Activated T-cell treated with anti-CD3 and anti-CD28 coated beads for 48 hours (primary cell): ENCODE measurements around the gene PIM3.
A peak's percentile ranks its signal among the peaks of the same experiment; 100 is the strongest.

Source experiments
- DNase-seq: peaks from one replicate; pipeline ENCODE4 v3.0.0-alpha.2; 2020; ENCODE audit warnings: low read depth

PIM3 gene

DNA sequence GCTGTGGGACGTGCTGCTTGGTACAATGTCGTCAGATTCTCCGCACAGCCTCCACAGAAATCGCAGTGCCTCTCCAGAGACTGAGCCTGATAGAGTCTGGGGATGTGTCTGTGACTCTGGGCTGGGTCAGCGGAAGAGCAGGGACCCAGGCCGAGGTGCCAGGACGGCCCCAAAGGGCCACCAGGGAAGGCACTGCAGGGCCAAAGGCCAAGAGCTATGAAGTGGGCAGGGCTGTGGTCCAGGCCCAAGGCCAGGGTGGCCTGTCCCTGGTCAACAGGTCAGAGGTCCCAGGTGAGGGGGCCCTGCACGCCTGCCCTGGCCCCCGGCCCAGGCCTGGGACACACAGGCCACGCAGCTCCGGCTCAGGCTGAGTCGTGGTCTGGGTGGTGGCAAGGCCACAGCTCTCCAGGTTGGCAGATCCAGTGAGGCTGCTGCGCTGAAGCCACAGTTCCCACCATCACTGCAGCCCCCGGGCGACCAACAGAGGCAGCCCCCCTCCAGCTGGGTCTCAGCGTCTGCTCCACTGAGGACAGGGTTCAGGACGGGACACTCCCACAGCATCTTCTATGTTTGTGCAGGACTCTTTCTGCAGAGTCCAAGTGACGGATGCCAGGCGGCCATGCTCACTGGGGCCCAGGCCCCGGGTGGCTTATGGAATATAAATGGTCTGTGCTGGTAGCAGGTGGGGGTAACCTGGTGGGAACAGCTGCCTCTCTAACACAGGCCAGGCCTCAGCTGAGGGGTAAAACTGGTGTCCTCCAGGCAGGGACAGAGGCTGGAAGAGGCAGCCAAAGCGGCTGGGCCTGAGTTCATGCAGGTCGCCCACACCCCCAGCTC, 4.8 kb upstream of the PIM3 start:
- no peak for DNase-seq

DNA sequence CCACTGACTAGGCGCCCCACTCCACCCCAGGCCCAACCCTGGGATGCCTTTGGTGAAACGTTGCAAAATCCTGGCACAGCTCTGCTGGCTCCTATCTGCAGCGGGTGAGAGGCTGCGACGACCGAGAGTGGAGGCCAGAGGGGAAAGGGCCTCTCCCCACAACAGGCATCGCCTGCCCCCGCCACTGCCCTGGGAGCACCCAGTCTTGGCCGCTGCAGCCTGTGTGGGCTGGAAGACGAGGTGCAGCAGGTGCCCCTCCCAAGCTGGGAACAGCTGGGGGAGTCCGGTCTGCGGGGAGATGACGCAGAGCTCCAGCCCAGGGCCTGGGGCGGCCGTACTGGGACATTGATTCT, 4.2 kb upstream of the PIM3 start:
- DNase-seq: no peak

DNA sequence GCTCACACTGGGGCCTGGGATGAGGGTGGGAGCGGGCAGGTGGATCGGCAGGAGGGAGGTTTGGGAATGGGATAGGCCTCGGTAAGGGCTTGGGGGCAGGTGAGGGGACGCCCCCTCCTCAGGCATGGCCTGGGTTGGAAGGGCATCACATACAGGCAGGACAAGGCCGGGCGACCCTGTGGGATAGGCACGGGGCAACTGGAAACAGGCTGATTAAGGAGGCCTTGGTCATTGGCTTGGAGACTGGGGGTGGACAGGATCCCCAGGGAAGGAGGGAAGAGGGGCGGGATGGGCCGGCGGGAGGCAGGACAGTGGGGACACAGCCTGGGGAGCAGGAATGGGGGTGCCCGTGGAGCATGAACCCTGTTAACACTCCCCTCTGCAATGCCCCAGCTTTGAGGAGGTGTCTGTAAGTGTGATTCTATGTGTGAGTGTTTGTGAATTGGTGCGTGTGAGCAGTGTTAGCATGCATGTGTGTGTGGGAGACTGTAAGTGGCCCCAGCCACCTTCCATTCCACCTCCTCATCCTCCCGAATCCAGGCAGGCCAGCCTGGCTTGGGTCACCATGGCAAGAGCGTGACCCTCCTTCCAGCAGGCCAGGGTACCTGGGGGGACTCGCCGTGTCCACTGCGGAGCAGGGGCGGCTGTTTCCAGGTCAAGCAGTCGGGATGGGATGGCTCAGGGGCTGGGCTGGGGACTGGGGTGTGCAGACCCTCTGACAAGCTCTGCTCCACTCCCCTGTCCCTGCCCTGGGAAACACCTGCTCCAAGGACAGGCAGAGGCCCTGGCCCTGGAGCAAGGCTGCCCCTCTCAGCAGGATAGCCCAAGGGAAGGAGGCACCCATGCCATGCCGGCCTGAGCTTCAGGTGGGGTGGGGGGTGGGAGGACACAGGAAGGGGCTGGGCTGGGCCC, 3.4 kb upstream of the PIM3 start:
- DNase-seq: no peak

DNA sequence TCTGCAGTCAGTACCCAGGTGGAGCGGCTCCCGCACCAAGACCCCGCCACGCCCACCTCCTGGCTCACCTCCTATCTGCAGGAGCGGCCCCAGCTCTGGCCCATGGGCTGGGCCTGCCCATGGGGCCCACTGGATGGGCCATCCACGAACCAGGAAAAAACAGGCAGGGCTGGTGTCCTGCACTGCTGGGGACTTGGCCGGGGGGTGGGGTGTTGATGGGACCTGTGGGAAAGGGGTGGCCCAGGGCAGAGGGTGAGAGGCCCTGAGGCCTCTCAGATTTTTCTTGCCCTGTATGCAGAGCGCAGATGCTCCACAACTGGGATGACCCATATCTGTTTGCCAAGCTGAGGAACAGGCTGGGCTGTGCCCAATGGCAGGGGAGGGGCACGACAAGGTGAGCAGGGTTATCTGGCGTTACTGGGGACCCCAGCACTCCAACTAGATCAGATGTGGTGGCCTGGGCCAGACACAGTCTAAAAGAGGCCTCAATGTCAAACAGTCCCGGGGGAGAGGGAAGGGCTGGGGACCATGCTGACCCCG, 2.7 kb upstream of the PIM3 start:
- DNase-seq: no peak

DNA sequence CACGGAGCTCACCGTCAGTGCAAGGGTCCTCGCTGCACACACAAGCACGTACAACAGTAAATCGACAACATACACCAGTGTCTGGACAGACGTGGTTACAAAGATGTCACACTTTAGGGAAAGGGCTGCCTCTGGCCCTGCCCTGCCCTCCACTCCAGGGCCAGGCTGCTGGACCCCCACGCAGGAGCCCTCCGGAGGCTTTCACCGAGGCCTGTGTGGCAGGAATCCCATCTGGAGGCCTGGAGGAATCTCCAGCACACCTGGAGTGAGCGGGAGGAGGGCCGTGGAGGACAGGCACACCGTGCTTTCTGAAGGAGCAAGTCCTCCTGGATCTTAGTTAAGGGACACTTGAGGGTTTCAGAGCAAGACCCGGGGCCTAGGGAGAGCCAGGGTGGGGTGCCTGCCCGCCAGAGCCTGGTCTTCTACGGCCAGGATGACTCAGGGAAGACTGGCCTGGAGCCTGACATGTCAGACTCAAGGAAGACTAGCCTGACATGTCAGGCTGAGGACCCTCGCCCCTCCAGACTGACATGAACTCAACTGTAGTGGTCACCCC, 2.1 kb upstream of the PIM3 start:
- DNase-seq: no peak

DNA sequence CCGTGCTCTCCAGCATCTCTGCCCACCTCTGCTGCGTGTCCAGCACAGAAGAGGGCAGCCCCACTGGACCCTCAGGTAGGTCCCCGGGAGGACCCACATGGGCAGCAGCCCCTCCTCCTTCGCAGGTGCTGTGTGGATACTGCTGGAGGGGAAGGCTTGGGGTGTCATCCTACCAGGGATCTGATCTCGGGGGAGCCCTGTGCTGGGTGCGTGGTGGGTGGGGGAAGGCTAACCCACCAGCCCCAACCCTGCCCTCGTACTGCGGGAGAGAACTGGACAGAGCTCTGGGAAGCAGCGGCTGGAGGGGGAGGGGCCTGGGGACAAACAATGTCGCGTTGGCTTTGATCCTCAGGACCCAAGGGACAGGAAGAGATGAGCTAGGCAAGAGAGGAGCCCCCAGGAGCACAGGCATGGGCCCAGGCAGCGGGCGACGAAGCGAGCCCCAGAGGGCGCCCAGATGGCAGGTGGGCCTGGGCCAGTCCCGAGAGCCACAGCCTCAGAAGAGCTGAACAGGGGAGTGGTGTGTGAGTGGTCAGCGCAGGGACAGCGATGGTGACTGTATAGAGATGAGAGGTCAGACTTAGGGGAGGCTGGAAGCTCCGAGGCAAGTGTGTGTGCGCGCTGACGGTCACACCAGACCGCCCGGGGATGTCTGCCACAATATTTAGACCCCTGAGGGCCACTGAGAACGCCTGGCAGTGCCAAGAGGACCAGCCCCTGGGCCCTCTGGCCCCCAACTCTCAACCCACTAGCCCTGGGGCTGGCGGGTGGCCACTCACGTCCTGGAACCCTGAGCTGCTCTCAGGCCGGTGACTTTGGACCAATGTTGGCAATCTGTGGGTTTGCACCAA, 1.4 kb upstream of the PIM3 start:
- DNase-seq: no peak

DNA sequence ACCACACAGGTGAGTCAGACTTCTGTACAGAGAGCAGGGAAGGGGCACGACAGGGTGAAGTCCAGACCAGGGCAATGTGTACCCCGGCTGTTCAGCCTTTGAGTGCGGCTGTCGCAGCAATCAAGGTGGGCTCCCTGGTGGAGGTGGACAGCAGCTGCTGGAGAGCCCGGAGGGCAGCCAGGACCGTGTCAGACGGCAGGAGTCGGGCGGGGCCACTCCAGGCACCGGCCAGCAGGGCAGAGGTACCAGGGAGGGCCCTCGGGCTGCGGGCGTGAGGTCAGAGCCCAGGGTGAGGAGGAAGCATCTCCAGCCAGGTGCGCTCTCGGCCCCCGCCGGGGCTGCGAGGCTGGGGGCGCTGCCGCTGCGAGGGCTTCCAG, 802 bp upstream of the PIM3 start:
- no peak for DNase-seq

DNA sequence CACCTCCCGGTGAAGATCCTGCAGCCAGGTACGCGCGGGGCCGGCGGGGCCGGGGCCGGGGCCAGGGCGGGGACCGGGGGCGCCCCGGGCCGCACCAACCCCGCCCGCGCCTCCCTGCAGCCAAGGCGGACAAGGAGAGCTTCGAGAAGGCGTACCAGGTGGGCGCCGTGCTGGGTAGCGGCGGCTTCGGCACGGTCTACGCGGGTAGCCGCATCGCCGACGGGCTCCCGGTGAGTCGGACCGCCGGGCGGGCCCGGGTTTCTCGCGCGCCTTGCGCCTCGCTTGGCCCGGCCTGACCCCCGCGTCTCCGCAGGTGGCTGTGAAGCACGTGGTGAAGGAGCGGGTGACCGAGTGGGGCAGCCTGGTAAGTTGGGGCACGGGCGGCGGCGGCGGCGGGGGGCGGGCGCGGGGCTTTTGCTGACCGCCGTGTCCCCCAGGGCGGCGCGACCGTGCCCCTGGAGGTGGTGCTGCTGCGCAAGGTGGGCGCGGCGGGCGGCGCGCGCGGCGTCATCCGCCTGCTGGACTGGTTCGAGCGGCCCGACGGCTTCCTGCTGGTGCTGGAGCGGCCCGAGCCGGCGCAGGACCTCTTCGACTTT, 531 bp downstream of the PIM3 start:
- peak; percentile 46 for DNase-seq

DNA sequence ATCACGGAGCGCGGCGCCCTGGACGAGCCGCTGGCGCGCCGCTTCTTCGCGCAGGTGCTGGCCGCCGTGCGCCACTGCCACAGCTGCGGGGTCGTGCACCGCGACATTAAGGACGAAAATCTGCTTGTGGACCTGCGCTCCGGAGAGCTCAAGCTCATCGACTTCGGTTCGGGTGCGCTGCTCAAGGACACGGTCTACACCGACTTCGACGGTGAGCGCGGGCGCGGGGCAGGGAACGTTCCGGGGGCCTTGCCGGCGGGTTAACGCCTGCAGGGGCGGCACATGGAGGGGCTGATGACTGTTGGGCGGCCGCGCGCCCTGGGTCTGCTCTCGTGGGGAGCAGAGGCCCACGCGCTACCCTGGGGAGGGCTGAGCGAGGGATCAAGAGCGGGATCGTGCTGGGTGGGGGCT, 1.0 kb downstream of the PIM3 start:
- no peak for DNase-seq

DNA sequence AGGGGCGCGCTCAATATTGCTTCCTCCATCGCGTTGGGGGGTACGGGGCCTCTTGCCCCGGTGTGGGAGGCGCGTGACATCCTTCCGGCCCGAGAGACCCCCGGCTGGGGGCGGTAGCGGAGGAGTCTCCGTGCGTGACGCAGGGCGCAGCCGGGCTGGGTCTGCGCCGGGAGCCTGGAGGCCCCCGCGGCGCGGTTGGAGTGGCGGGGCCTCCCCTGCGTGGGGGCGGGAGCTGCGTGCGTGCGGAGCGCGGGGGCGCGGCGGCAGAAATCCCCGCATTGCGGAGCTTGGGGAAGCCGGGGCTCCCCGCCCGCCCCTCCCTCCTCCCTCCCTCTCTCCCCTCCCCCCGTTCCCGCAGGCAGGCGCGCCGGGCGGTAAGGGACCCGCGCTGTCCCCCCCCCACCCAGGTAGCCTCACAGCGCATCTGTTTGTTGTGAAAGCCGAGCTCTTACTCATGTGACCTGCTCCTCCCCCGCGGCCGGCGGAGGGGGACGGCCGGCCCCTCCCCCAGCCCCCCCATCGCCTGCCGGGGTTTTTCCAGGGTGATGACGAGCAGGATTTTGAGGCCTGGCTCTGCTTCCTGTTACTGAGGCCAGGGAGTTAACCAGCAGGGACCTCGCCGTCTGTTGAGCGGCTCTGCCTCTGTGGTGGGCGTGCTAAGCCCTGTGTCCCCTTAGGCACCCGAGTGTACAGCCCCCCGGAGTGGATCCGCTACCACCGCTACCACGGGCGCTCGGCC, 1.6 kb downstream of the PIM3 start:
- DNase-seq: peak; percentile 85

DNA sequence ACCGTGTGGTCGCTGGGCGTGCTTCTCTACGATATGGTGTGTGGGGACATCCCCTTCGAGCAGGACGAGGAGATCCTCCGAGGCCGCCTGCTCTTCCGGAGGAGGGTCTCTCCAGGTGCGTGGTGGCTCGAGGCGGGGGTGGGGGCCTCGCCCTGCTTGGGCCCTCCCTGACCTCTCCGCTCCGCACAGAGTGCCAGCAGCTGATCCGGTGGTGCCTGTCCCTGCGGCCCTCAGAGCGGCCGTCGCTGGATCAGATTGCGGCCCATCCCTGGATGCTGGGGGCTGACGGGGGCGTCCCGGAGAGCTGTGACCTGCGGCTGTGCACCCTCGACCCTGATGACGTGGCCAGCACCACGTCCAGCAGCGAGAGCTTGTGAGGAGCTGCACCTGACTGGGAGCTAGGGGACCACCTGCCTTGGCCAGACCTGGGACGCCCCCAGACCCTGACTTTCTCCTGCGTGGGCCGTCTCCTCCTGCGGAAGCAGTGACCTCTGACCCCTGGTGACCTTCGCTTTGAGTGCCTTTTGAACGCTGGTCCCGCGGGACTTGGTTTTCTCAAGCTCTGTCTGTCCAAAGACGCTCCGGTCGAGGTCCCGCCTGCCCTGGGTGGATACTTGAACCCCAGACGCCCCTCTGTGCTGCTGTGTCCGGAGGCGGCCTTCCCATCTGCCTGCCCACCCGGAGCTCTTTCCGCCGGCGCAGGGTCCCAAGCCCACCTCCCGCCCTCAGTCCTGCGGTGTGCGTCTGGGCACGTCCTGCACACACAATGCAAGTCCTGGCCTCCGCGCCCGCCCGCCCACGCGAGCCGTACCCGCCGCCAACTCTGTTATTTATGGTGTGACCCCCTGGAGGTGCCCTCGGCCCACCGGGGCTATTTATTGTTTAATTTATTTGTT, 2.4 kb downstream of the PIM3 start:
- no peak for DNase-seq

DNA sequence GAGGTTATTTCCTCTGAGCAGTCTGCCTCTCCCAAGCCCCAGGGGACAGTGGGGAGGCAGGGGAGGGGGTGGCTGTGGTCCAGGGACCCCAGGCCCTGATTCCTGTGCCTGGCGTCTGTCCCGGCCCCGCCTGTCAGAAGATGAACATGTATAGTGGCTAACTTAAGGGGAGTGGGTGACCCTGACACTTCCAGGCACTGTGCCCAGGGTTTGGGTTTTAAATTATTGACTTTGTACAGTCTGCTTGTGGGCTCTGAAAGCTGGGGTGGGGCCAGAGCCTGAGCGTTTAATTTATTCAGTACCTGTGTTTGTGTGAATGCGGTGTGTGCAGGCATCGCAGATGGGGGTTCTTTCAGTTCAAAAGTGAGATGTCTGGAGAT, 3.1 kb downstream of the PIM3 start:
- DNase-seq: no peak

DNA sequence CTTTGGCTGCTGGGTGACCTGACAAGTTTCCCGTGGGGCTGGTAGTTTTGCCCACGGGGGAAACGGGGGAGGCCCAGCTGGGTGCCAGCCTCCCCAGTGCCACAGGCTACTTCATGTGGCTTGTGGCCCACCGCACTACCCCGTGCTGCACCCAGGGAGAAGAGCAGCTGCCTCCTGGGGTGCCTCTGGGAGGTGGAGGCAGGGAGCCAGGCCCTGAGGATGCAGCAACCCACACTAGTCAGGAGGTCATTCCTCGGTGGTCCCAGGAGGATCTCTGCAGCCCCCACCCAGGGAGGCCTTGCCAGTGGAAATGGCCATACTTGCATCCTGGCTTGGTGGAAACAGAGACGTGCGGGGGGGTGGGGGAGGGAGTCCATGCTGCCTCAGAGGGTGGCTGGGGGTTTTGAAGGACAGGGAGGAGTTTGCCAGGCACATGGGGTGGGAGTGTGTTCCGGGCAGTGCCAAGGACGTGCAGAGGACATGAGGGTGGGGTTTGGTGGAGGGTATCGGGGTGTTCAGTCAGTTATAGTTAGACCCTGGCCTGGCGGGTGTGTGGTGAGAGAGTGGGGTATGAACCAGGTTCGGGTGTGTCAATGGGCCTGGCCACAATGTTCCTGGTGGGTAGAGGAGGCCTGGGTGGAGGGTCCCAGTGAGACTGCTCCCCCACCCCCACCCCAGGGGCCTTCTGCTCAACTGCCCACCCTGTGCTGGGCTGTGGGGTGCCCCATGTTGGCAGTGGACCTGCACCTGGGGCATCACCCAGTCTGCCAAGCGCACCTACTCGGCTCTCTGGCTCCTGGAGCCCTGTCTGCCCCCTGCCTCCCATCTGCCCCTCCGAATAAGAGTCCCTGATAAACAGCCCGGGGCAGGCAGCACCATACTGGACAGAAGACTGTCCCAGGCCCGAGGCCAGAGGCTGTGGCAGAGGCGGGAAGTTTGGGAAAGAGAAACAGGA, 3.8 kb downstream of the PIM3 start:
- DNase-seq: no peak

DNA sequence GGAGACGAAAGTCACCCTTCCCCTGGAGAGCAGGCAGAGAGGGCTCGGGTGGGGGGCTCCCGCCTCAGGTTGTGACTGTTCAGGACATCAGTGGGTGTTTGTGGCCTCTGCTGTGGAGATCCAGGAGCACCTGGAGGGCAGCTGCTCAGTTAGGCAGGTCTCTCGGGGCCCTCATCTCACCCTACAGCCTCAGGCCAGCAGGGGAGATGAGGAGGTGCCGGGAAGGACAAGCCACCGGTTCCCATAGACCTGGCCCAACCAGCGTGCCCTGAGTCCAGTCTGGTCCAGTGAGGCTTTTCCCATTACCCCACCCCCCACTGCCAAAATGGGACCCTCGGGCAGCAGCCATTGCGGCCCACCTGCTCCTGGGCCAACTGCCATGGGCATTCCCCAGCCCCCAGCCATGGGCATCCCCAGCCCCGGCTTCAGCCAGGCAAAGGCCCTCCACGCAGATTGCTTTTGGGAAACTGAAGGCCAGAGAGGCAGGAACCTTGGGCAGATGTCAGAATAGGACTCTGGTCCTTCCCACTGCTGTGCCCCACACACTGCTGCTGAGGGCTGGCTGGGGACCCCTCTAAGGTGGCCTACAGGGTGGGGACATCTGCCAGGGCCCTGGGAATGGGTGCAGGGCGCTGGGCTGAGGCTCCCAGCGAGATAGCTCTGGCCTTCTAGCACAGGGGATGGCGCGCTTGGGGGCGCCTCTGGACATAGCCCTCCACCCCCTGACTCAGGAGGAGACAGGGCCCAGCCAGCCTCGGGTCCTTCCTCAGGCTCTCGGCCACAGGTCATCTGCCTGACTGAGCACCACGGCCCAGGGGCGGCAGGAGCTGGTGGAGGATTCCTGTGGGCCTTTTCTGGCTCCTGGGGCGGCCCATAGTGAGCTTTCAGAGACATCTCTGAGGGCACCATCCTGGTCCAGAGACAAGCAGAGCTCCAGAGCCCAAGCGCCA, 4.8 kb downstream of the PIM3 start:
- DNase-seq: no peak

DNA sequence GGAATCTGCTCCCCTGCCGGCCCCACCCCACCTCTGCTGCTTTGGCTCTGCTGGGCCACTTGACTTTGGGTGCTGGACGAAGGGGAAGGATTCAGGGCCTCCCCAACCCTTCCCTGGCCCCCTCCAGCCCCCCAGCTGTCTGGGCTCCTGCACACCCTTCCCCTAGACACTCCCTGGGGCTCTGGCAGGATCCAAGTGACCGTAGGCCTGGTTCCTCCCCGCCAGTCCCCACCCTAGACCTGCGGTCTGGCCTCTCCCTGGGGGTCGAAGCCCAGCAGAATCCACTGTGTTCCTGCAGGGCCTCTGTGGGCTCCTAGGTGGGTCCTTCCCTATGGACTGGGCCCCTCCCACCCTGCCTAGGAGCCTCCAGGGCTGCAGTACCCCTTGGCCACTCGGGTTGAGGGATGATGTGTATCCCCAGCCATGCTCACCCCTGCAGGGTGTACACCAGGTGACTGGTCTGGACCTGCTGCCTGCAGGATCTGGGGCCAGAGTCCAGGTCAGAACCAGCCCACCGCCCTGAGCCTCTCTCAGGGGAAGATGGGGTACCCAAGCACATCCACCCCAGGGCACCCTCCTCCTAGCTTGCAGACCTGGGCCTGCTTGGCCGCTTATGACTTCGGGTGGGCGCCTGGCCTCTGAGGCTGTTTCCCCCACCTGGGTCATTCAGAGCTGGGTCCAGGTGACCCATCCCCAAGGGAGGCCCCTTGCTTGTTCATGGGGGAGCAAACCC, 5.6 kb downstream of the PIM3 start:
- no peak for DNase-seq
